IPS DF 6.9 (cell line): Measurements from ENCODE around the gene TAF1L.

Source experiments
- DNase-seq: peaks from one replicate; pipeline ENCODE4 v3.0.0-alpha.2; 2013; ENCODE audit warnings: low read depth, low spot score
- H3K27ac ChIP-seq: one replicate; pipeline ENCODE4 v1.5.1; 2013; ENCODE audit warnings: low read length, control low read depth
- H3K27me3 ChIP-seq: 2 replicates; pipeline ENCODE4 v1.6.1; 2013; ENCODE audit warnings: mild to moderate bottlenecking, low read length; ENCODE audit not compliant: control insufficient read depth, insufficient read depth
- H3K36me3 ChIP-seq: 2 replicates; pipeline ENCODE4 v1.6.1; 2013; ENCODE audit warnings: low read length; ENCODE audit not compliant: control insufficient read depth, insufficient read depth
- H3K4me1 ChIP-seq: 2 replicates; pipeline ENCODE4 v1.6.1; 2013; ENCODE audit warnings: low read length; ENCODE audit not compliant: control insufficient read depth, insufficient read depth
- H3K4me3 ChIP-seq: 2 replicates; pipeline ENCODE4 v1.5.1; 2013; ENCODE audit warnings: mild to moderate bottlenecking, low read length
- H3K9me3 ChIP-seq: 2 replicates; pipeline ENCODE4 v1.6.1; 2013; ENCODE audit warnings: low read length, inconsistent platforms; ENCODE audit not compliant: control insufficient read depth, insufficient read depth
- WGBS: extraction: QIAGEN DNeasy Blood & Tissue Kit; methylation state at CpG from one replicate; pipeline ENCODE4 v1.1.7; 2013; ENCODE audit warnings: mixed read lengths, missing lambda C conversion rate; ENCODE audit not compliant: insufficient read length, insufficient coverage; 5-methylcytosine and 5-hydroxymethylcytosine counted together

Gene TAF1L

DNA sequence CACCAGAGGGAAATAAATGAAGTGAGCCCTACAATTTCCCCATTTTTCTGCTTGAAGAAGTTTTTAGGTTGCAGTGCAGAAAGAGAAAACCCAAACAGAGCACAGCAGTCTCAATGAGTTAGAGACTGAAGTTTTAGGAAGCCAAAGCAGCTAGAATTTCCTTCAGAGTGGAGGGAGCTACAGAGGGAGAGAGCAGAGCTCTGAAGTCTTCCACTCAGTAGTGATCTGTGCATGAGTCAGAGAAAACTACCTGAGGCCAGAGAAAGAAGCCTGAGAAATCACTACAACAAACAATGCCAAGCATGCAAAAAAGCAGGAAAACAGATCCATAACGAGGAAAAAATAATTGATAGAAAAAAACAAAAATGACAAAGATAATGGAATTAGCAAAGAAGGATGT lies 44.6 kb downstream of the TAF1L start:
- H3K27ac ChIP-seq = no peak overlapping the region
- H3K4me3 ChIP-seq = no peak overlapping the region
- no peaks in the 10 kb centered on the region for H3K27me3 ChIP-seq
- WGBS = no CpG with 5 or more reads among the region's 1 CpG
- no peaks in the 10 kb centered on the region for H3K9me3 ChIP-seq
- no peaks in the 10 kb centered on the region for H3K36me3 ChIP-seq
- H3K4me1 ChIP-seq = no peaks in the 10 kb centered on the region
- DNase-seq = no peak

DNA sequence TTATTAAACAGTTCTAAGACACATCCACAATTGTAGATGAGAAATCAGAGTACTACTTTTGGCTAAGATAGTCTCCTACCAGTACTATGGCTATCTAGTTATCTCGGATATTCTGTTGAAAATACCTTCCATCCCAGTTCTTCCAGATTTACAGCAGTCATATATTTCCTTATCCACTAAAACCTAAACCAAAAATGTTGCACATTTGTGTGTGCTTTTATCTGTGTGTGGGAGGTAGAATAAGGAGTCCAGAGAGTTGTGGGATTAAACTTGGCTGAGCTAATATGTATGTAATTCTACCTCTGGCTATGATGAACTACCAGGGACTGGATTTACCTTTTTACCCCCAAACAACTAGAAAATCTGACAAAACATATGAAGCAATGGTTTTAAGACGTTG lies 45.0 kb downstream of the TAF1L start:
- no peak for DNase-seq
- Histone ChIP-seq H3K9me3 (no peaks in the 10 kb centered on the region), H3K4me1 (no peaks in the 10 kb centered on the region), H3K36me3 (no peaks in the 10 kb centered on the region), H3K27ac (no peak overlapping the region), H3K4me3 (no peak overlapping the region), H3K27me3 (no peaks in the 10 kb centered on the region)
- WGBS = no CpG with 5 or more reads among the region's 2 CpGs

DNA sequence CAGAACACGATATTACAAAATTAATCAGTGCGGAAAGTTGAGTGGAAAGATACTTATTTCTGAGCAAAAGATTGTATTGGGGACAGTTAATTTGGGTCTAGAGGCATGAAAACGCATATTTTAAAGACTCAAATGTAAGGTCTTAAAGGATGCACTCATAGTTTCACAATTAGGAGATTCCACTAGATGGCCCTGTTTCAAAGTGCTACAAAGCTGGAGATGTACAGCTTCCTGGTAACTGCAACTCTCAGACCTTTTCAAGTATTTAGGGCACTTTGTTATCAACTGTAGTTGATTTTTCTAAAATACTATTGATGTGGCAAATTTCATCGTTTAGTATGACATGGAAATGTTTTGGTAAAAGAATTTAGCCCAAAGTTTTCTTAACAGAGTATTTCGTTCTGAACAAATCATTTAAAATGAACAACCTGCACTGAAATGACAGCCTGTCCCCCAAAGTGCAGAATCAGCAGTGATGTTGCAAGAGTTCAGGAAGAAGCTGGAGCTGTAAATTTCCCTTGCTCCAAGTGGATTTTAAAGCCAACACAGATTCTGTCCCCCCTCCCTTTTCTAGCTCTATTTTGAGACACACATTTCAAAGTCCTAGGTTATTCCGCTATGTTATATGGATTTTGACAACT lies 46.3 kb downstream of the TAF1L start:
- no peak overlapping the region for H3K4me3 ChIP-seq
- no peaks in the 10 kb centered on the region for H3K4me1 ChIP-seq
- H3K27me3 ChIP-seq = no peaks in the 10 kb centered on the region
- H3K36me3 ChIP-seq = no peaks in the 10 kb centered on the region
- no peak for DNase-seq
- H3K27ac ChIP-seq = no peak overlapping the region
- WGBS = no CpG with 5 or more reads among the region's 6 CpGs
- H3K9me3 ChIP-seq = no peaks in the 10 kb centered on the region

DNA sequence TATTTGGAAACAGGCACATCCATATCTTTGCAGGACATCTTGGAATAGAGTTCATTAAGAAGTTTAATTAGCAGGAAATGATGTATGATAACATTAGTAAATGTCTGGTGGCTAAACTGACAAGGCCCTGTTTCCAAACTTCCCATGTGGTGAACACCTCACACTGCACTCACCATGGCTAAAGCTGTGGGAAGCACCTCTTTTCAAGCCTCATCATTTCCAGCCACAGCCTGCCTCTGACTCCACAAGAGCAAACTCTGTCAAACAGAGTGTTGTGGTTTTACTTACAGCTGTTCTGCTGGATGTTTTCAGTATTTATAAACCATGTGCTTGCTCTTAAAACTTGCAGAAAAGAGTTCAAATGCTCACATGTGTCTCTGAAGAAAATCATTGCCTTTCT lies 47.6 kb downstream of the TAF1L start:
- Histone ChIP-seq H3K27me3 (no peaks in the 10 kb centered on the region), H3K27ac (no peak overlapping the region), H3K36me3 (no peaks in the 10 kb centered on the region), H3K4me1 (no peaks in the 10 kb centered on the region), H3K4me3 (no peak overlapping the region), H3K9me3 (no peaks in the 10 kb centered on the region)
- no peak for DNase-seq

DNA sequence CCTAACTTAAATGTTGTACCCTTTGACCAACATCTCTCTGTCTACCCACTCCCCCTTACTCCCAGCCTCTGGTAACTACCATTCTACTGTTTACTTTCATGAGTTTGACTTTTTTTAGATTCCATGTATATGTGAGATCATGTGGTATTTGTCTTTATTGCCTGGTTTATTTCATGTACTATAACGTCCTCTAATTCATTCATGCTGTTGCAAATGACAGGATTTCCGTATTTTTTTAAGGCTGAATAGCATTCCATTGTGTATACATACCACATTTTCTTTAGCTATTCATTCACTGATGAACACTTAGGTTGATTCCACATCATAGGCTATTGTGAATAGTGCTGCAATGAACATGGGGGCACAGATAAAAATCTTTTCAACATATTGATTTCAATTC lies 50.7 kb downstream of the TAF1L start:
- no peak for DNase-seq
- WGBS = no CpG with 5 or more reads among the region's 2 CpGs
- H3K36me3 ChIP-seq = no peaks in the 10 kb centered on the region
- no peak overlapping the region for H3K27ac ChIP-seq
- no peaks in the 10 kb centered on the region for H3K27me3 ChIP-seq
- no peaks in the 10 kb centered on the region for H3K4me1 ChIP-seq
- no peaks in the 10 kb centered on the region for H3K9me3 ChIP-seq
- H3K4me3 ChIP-seq = no peak overlapping the region

DNA sequence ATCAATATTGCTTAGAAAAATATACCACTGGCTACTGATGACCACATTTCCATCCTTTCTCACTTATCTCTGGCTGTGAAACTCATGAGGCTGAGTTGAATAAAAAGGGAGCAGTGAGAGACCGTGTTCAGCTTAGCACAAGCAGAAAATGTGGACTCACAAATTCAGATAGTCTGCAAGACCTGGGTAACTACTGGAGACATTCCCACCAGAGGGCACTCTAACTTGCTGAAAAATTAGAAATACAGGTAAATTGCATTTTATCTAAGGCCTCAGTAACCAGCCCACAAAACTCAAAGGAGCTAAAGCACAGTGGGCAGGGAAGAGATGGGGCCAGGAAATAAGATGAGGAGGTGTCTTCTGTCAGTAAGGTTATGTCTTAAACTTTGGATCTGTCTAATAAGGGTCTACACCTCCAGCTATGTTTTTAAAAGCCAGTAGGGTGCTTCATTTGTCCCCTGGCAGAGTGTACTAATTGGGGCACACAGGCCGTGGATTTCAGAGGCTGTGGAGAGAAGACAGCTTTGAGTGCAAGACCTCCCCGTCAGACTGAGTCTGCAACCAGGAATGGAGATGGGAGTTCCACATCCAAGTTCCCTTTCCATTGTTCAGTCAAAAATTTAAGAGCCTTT lies 53.8 kb downstream of the TAF1L start:
- Histone ChIP-seq H3K36me3 (no peaks in the 10 kb centered on the region), H3K4me1 (no peaks in the 10 kb centered on the region), H3K4me3 (no peak overlapping the region), H3K27ac (no peak overlapping the region), H3K27me3 (no peaks in the 10 kb centered on the region), H3K9me3 (no peaks in the 10 kb centered on the region)
- WGBS = no CpG with 5 or more reads among the region's 3 CpGs
- DNase-seq = no peak

DNA sequence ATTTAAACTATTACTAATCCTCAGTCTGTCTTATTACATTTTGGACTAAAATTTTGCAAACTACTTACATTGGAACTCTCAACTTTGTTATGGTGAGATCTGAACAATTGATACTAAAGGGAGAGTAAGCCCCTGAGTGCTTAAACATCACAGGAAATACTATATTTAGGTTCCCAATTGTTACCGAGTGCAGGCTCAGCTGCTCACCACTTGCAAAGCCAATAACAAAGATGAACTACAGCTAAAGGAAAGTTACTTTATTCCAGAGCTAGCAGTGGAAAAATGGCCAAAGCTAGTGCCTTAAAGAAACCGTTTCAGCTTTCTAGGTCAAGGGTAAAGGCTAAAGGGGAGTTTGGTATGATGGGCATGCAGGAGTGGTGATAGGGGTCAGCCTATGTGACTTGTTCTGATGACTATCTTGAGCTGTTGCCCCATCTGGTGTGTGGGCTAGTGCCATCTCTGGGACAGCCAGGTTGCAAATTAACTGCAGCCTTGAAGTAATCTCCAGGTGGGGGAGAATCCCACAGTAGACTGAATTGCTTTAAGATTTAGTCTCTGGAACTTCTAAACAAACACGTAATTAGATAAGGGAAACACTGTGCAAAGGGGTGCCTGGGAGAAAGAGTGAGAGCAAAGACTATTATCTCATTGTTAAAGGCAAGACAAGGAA lies 54.7 kb downstream of the TAF1L start:
- Histone ChIP-seq H3K9me3 (no peaks in the 10 kb centered on the region), H3K27me3 (no peaks in the 10 kb centered on the region), H3K4me3 (no peak overlapping the region), H3K36me3 (no peaks in the 10 kb centered on the region), H3K4me1 (no peaks in the 10 kb centered on the region), H3K27ac (no peak overlapping the region)
- no peak for DNase-seq
- no CpG with 5 or more reads among the region's 3 CpGs for WGBS

DNA sequence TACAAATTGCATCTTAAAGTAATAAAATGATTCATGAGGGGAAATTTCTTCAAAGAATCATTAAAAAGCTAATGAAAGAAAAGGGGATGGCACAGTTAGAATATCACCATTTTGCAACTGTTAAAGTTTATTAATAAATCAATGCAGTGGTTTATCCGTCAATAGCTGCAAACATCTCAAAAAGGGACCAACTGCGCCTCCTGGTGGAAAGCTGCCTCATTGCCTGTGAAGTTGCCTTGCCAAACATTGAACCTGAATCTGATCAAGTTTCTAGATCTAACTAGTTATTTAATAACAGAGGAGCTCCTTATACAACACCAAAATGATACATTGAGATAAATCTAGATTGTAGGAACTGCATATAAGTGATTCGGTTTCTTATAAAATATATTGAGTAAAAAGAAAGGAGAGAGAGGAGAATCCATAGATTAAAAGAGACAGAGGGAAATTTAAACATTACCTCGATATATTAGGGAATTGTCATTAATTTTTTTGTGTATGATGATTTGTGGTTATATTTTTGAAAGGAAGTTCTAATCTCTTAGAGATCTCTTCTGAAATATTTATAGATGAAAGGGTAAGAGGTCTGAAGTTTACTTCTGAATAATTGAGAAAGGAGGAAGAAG lies 55.6 kb downstream of the TAF1L start:
- DNase-seq = no peak
- WGBS = 100% methylated on average over 1 of the region's 4 CpGs

More for the DNA sequence above, 55.6 kb downstream of the TAF1L start:
- Histone ChIP-seq H3K4me1 (no peaks in the 10 kb centered on the region), H3K27ac (no peak overlapping the region), H3K4me3 (no peak overlapping the region), H3K36me3 (no peaks in the 10 kb centered on the region), H3K9me3 (no peaks in the 10 kb centered on the region), H3K27me3 (no peaks in the 10 kb centered on the region)
